Stomach smooth muscle (tissue), 2 donors: Measurements from ENCODE around the gene DSCAML1.

ENCODE experiments used
- H3K27ac ChIP-seq: one replicate; pipeline ENCODE4 v1.7.0; 2013; ENCODE audit warnings: mild to moderate bottlenecking, low read length, inconsistent platforms
- H3K27me3 ChIP-seq, 2 donors: one replicate each; pipeline ENCODE4 v1.7.0; 2013; ENCODE audit warnings: low read length in 2 of 2; ENCODE audit not compliant: insufficient read depth in 2 of 2, control insufficient read depth in 1 of 2
- H3K36me3 ChIP-seq, 2 donors: one replicate each; pipeline ENCODE4 v1.7.0; 2013; ENCODE audit warnings: low read length in 2 of 2; ENCODE audit not compliant: control insufficient read depth in 2 of 2, insufficient read depth in 2 of 2
- H3K4me1 ChIP-seq: one replicate; pipeline ENCODE4 v1.7.0; 2013; ENCODE audit warnings: low read length; ENCODE audit not compliant: control insufficient read depth, insufficient read depth
- H3K4me3 ChIP-seq, 2 donors: one replicate each; pipeline ENCODE4 v1.7.0; 2013; ENCODE audit warnings: low read length in 2 of 2
- H3K9ac ChIP-seq, 2 donors: one replicate each; pipeline ENCODE4 v1.7.0; 2013; ENCODE audit warnings: low read length in 2 of 2, mild to moderate bottlenecking in 1 of 2
- H3K9me3 ChIP-seq, 2 donors: one replicate each; pipeline ENCODE4 v1.7.0; 2013; ENCODE audit warnings: low read length in 2 of 2; ENCODE audit not compliant: control insufficient read depth in 2 of 2
- donor health status: healthy.
- donor health status: Pancreatic carcinoma.

Gene DSCAML1

GRCh38 chr11:117720061-117720511 is 76.9 kb downstream of the DSCAML1 start:
- Histone ChIP-seq H3K27ac (no peak overlapping the region), H3K36me3 (no peaks in the 10 kb centered on the region), H3K27me3 (peaks cover 3 to 4% of the 10 kb centered on the region in 2 donors), H3K4me1 (no peaks in the 10 kb centered on the region), H3K9ac (no peak overlapping the region), H3K9me3 (no peaks in the 10 kb centered on the region), H3K4me3 (no peak overlapping the region)

- Histone ChIP-seq H3K9me3 (no peaks in the 10 kb centered on the region), H3K4me3 (no peak overlapping the region), H3K36me3 (no peaks in the 10 kb centered on the region), H3K4me1 (no peaks in the 10 kb centered on the region), H3K27ac (no peak overlapping the region), H3K9ac (no peak overlapping the region), H3K27me3 (peaks cover 3 to 4% of the 10 kb centered on the region in 2 donors)
Measured at GRCh38 chr11:117719480-117719879, 77.5 kb downstream of the DSCAML1 start.

DNA sequence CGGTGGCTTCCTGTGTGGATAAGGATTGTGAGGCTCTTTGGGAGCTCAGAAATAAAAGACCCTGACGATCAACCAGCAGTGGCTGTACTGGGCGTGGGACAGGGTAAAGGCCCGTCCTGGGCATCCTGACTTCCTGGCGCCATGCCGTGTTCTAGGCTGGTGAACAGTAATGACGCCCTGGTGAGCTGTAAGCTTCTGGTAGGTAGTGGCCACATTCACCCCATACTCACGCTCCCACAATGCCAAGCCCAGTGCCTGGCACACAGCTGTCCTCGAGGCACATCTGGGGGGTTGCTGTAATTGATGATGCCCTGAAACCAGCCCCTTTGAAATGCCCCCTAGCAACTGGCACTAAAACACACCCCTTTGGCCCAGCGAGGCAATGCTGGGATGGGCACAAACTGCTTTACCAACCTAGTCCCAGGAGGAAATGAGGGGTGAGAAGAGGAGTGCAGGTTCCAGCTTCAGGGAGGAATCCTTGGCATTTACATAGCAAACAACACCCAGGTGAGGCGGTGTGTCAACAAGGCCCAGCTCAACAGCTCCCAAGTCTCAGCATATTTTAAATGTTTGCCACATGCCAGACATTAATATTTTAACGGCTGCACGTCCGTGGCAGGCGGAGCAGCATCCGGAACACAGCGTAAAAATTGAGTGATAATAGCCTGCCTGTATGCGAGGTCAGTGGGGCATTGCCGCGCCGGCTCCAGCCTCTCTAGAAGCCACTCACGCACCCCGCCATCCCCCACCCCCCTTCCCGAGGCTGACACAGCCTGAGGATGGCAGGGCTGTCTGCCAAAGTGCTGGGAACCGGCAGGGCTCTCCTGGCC is 79.3 kb downstream of the DSCAML1 start:
- Histone ChIP-seq H3K27me3 (peaks cover 3 to 6% of the 10 kb centered on the region in 2 donors), H3K4me3 (no peak overlapping the region), H3K4me1 (no peaks in the 10 kb centered on the region), H3K27ac (no peak overlapping the region), H3K9me3 (no peaks in the 10 kb centered on the region), H3K9ac (no peak overlapping the region), H3K36me3 (no peaks in the 10 kb centered on the region)

GRCh38 chr11:117716521-117717440 is 80.2 kb downstream of the DSCAML1 start:
- H3K27ac ChIP-seq: no peak overlapping the region
- H3K9me3 ChIP-seq: no peaks in the 10 kb centered on the region
- H3K9ac ChIP-seq: no peak overlapping the region
- H3K27me3 ChIP-seq: peaks cover 3 to 6% of the 10 kb centered on the region in 2 donors
- H3K36me3 ChIP-seq: no peaks in the 10 kb centered on the region
- no peaks in the 10 kb centered on the region for H3K4me1 ChIP-seq
- H3K4me3 ChIP-seq: no peak overlapping the region

DNA sequence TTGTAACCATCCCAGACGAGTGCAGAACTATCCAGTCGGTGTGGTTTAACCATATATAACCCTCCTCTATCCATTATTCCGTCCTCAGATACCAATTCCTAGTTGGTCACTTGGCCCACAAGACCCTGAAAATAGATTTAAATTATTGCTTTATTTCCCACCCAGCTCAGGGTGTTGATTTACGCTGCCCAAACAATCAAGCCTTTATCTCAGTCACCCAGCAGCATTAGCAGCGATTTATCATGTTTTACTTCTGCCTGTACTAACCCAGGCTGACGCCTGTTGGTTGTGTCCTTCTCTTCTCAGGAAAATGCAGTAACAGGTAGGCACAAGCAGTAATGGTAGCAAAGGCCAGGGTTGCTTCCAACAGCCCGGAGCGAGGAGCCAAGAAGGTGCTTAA is 81.2 kb downstream of the DSCAML1 start:
- Histone ChIP-seq H3K36me3 (no peaks in the 10 kb centered on the region), H3K4me1 (no peaks in the 10 kb centered on the region), H3K27ac (no peak overlapping the region), H3K9me3 (no peaks in the 10 kb centered on the region), H3K9ac (no peak overlapping the region), H3K27me3 (peaks cover 3 to 6% of the 10 kb centered on the region in 2 donors), H3K4me3 (no peak overlapping the region)

DNA sequence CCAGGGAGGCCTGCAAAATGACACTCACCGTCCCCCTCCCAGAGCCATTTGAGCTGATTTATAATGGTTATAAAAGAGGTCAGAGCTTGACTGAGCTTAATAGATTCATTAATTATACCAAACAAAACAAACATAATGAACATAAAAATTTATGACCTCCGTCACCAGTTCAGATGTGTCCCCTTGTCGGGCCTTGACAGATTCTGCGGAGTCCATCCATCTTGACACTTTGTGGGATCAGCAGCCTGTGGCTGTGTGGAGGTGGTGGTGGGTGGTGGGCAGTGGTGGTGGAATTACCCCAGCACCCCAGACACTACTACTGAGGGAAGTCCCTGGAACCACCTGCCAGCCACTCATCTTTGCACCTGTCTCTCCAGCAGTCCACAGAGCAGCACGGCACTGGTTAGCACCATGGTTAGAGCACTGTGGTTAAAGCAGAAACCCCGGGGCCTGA is 83.5 kb downstream of the DSCAML1 start:
- no peaks in the 10 kb centered on the region for H3K9me3 ChIP-seq
- no peak overlapping the region for H3K9ac ChIP-seq
- H3K27ac ChIP-seq: no peak overlapping the region
- no peaks in the 10 kb centered on the region for H3K4me1 ChIP-seq
- H3K4me3 ChIP-seq: no peak overlapping the region
- H3K36me3 ChIP-seq: no peaks in the 10 kb centered on the region
- H3K27me3 ChIP-seq: peaks cover 0 to 6% of the 10 kb centered on the region in 2 donors

DNA sequence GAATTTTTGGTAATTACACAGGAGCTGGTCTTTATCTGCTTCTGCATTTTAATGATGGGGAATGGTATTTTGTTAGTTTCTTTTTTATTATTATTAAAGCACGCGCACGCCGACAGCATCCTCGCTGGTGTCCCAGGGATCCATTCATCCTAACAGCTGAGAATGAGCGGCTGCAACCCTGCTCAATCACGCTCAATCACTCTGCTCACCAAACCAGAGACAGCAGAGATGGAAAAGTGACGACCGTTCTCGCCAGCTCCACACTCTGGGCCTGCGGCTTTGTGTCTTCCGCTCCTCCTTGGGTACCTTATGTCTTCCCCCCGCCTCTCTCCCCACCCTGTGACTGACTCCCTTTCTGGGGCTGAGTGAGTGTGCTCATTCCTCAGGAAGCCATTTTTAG is 84.5 kb downstream of the DSCAML1 start:
- H3K27ac ChIP-seq: no peak overlapping the region
- no peaks in the 10 kb centered on the region for H3K9me3 ChIP-seq
- no peaks in the 10 kb centered on the region for H3K36me3 ChIP-seq
- no peak overlapping the region for H3K9ac ChIP-seq
- H3K27me3 ChIP-seq: peaks cover 0 to 2% of the 10 kb centered on the region in 2 donors
- no peaks in the 10 kb centered on the region for H3K4me1 ChIP-seq
- no peak overlapping the region for H3K4me3 ChIP-seq

- no peak overlapping the region for H3K9ac ChIP-seq
- H3K4me1 ChIP-seq: no peaks in the 10 kb centered on the region
Measured at GRCh38 chr11:117711331-117711730, 85.7 kb downstream of the DSCAML1 start.

GRCh38 chr11:117710211-117710610 is 86.8 kb downstream of the DSCAML1 start:
- Histone ChIP-seq H3K9ac (no peak overlapping the region), H3K27me3 (peaks cover 0 to 2% of the 10 kb centered on the region in 2 donors), H3K27ac (no peak overlapping the region)

More at GRCh38 chr11:117711331-117711730, 85.7 kb downstream of the DSCAML1 start:
- Histone ChIP-seq H3K36me3 (no peaks in the 10 kb centered on the region), H3K27me3 (peaks cover 0 to 2% of the 10 kb centered on the region in 2 donors), H3K9me3 (no peaks in the 10 kb centered on the region), H3K4me3 (no peak overlapping the region), H3K27ac (no peak overlapping the region)

DNA sequence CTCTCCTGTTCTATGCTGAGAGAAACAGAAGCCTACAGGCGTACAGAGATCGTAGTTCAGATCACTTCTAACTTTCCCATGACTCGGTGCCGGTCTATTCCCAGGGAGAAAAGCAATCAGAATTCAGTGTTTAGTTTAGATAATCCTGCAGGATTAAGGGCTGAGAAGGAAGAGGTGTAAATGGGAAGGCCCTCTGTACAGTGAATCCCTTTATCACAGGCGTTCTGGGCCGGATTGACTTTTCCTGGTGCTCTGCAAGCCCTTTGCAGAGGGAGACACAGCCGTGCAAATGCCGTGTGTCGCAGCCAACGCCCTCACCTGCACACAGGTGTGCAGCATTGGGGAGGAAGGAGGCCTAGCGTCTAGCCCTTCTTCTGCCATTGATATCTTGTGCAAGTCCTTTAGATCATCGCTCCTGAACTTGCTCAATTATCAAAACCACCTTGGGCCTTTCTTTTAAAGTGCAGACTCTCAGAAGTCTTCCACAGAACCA is 90.6 kb downstream of the DSCAML1 start:
- no peak overlapping the region for H3K4me3 ChIP-seq
- no peaks in the 10 kb centered on the region for H3K36me3 ChIP-seq
- H3K9me3 ChIP-seq: no peaks in the 10 kb centered on the region
- no peaks in the 10 kb centered on the region for H3K27me3 ChIP-seq
- H3K9ac ChIP-seq: no peak overlapping the region
- no peak overlapping the region for H3K27ac ChIP-seq
- no peaks in the 10 kb centered on the region for H3K4me1 ChIP-seq

More at GRCh38 chr11:117710211-117710610, 86.8 kb downstream of the DSCAML1 start:
- Histone ChIP-seq H3K4me1 (no peaks in the 10 kb centered on the region), H3K4me3 (no peak overlapping the region), H3K36me3 (no peaks in the 10 kb centered on the region), H3K9me3 (no peaks in the 10 kb centered on the region)
